HUES64 (cell line): ENCODE measurements around the gene ANKRD44.
A peak's percentile ranks its signal among the peaks of the same experiment; 100 is the strongest.

Experiments used
- H3K27ac ChIP-seq: 2 replicates; pipeline ENCODE4 v1.7.0; 2013; ENCODE audit warnings: low read depth, low read length, inconsistent platforms
- H3K27me3 ChIP-seq: 2 replicates; pipeline ENCODE4 v1.6.1; 2013; ENCODE audit warnings: mild to moderate bottlenecking, low read length; ENCODE audit not compliant: insufficient read depth
- H3K36me3 ChIP-seq: 2 replicates; pipeline ENCODE4 v1.6.1; 2013; ENCODE audit warnings: mild to moderate bottlenecking, low read length; ENCODE audit not compliant: insufficient read depth
- H3K4me1 ChIP-seq: 2 replicates; pipeline ENCODE4 v1.6.1; 2013; ENCODE audit warnings: mild to moderate bottlenecking, low read length, moderate library complexity; ENCODE audit not compliant: insufficient read depth
- H3K4me3 ChIP-seq: 2 replicates; pipeline ENCODE4 v1.5.1; 2013; ENCODE audit warnings: mild to moderate bottlenecking, low read length, moderate library complexity
- H3K9ac ChIP-seq: 2 replicates; pipeline ENCODE4 v1.6.1; 2013; ENCODE audit warnings: mild to moderate bottlenecking, low read depth, low read length
- H3K9me3 ChIP-seq: 2 replicates; pipeline ENCODE4 v1.6.1; 2013; ENCODE audit warnings: low read depth, low read length; ENCODE audit not compliant: insufficient read depth
- WGBS: fragments of 150-250, 120-280 bp; methylation state at CpG from one replicate; pipeline ENCODE4 v1.1.7; 2013; ENCODE audit warnings: missing lambda C conversion rate; 5-methylcytosine and 5-hydroxymethylcytosine counted together

Gene ANKRD44

GRCh38 chr2:196959734-196960338, 350.7 kb downstream of the ANKRD44 start:
- H3K9ac ChIP-seq, result no peak overlapping the region
- H3K4me3 ChIP-seq, result no peak overlapping the region
- H3K36me3 ChIP-seq, result no peaks in the 10 kb centered on the region
- peaks cover 17% of the 10 kb centered on the region for H3K4me1 ChIP-seq
- WGBS, result 95% methylated on average over 3 of the region's 3 CpGs
- H3K27ac ChIP-seq, result no peak overlapping the region
- no peaks in the 10 kb centered on the region for H3K9me3 ChIP-seq
- H3K27me3 ChIP-seq, result no peaks in the 10 kb centered on the region

- Histone ChIP-seq H3K4me1 (peaks cover 22% of the 10 kb centered on the region), H3K36me3 (no peaks in the 10 kb centered on the region), H3K27me3 (no peaks in the 10 kb centered on the region), H3K27ac (no peak overlapping the region), H3K9ac (no peak overlapping the region), H3K9me3 (no peaks in the 10 kb centered on the region), H3K4me3 (no peak overlapping the region)
- WGBS, result 64% methylated on average over 2 of the region's 2 CpGs
These were observed 351.3 kb downstream of the ANKRD44 start for GRCh38 chr2:196959281-196959680.

DNA sequence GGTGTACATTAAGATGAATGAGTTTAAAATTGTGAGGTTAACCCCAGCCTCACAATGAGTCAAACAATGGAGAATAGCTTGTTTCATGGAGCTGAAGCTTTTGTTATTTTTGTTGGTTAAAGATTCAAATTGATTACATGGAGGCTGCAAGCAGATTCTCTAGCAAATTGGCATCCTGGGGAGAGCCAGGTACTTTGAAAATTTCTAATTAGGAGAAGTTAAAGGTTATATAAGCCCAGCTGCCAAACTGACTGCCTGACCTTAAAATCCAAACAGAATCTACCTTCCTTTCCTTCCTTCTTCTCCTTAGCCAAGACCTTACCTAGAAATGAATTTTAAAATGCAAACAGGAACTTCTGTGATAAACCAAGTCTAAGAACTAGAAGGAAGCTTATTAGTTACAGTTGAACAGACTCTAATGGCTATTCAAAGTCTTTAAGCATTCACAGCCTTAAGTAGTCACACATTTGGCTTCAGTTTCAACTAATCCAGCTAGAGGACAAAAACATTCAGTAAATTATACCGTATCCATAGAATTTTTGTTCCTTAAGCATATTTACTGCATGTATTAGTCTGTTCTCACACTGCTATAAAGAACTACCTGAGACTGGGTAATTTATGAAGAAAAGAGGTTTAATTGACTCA, 352.6 kb downstream of the ANKRD44 start:
- Histone ChIP-seq H3K27ac (peak overlapping the region; percentile 37; the same call in 1 of the 2 replicates), H3K4me3 (no peak overlapping the region; the same call in 1 of the 2 replicates), H3K9ac (no peak overlapping the region), H3K27me3 (no peaks in the 10 kb centered on the region), H3K36me3 (no peaks in the 10 kb centered on the region), H3K9me3 (no peaks in the 10 kb centered on the region), H3K4me1 (peaks cover 28% of the 10 kb centered on the region)
- 95% methylated on average over 1 of the region's 1 CpG for WGBS

- Histone ChIP-seq H3K9ac (no peak overlapping the region), H3K9me3 (no peaks in the 10 kb centered on the region), H3K36me3 (no peaks in the 10 kb centered on the region), H3K4me1 (peaks cover 28% of the 10 kb centered on the region), H3K4me3 (no peak overlapping the region), H3K27me3 (no peaks in the 10 kb centered on the region), H3K27ac (peak overlapping the region; percentile 37; the same call in 1 of the 2 replicates)
- 97% methylated on average over 5 of the region's 5 CpGs for WGBS
These were observed 353.1 kb downstream of the ANKRD44 start for GRCh38 chr2:196957442-196957841.

DNA sequence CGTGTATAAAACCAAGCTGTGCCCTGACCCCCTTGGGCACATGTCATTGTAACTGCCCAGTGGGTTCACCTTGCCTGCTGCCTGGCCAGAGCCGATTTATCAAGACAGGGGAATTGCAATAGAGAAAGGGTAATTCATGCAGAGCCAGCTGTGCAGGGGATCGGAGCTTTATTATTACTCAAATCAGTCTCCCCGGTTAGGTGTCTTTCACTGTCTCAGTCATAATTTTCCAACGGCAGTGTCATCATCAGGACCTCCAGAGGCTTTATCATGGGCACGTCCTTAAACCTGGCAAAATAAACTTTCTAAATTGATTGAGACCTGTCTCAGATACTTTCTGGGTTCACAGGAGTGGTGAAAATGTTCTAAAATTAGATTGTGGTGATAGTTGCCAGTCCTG, 354.5 kb downstream of the ANKRD44 start:
- 69% methylated on average over 6 of the region's 6 CpGs for WGBS
- Histone ChIP-seq H3K9me3 (no peaks in the 10 kb centered on the region), H3K27me3 (no peaks in the 10 kb centered on the region), H3K4me1 (peaks cover 28% of the 10 kb centered on the region), H3K4me3 (no peak overlapping the region), H3K9ac (no peak overlapping the region), H3K36me3 (no peaks in the 10 kb centered on the region), H3K27ac (no peak overlapping the region)

DNA sequence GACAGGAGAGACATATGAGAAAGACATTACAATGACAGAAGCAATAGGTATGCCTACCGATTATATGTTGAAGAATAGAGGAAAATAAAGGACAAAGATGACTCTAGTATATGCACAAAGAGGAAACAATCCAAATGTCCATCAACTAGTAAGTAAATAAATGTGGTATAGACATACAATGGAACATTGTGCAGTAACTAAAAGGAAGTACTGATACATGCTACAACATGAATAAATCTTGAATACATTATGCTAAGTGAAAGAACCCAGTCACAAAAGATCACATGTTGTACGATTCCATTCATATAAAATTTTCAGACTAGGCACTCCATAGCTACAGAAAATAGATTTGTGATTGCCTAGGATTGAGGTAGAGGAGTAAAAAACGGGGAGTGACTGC, 355.5 kb downstream of the ANKRD44 start:
- Histone ChIP-seq H3K27ac (no peak overlapping the region), H3K4me1 (peaks cover 28% of the 10 kb centered on the region), H3K9me3 (no peaks in the 10 kb centered on the region), H3K4me3 (no peak overlapping the region), H3K9ac (no peak overlapping the region), H3K36me3 (no peaks in the 10 kb centered on the region), H3K27me3 (no peaks in the 10 kb centered on the region)
- 87% methylated on average over 2 of the region's 3 CpGs for WGBS

DNA sequence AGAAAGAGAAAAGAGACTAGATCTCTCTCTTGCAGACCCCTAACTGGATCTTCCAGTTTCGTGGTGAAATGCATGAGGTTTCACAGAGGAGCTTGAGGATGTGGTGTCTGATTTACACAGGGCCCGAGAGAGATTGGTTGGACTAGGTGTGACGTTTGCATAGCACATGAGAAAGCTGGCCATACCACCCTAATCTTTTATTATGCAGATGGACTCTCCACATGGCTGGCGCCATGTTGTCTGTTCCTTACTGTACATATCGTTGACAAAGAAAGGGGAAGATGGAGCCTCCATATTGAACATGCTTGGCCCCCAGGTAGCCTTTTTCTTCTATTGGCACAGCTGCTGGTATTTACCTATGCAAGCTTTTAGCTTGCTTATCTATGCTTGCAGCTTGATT, 356.6 kb downstream of the ANKRD44 start:
- Histone ChIP-seq H3K27ac (peak overlapping the region; percentile 63; the same call in 1 of the 2 replicates), H3K9me3 (no peaks in the 10 kb centered on the region), H3K27me3 (no peaks in the 10 kb centered on the region), H3K4me3 (no peak overlapping the region), H3K36me3 (no peaks in the 10 kb centered on the region), H3K4me1 (peaks cover 28% of the 10 kb centered on the region), H3K9ac (0 out of 2 replicates have a peak overlapping the region, but pooled peaks have one; percentile 5)
- 83% methylated on average over 5 of the region's 5 CpGs for WGBS

DNA sequence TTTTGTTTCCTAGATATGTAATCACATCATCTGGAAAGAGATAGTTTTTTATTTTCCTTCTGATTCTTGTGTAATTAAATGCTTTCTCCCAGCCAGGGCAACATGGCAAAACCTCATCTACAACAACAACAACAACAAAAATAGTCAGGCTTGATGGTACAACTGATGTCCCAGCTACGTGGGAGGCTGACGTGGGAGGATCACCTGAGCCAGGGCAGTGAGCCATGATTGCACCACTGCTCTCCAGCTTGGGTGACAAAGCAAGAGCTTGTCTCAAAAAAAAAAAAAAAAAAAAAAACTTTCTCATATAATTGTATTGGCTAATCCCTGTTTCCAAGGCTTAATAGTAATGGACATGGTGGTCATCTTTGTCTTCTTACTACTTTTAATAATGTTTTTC, 357.6 kb downstream of the ANKRD44 start:
- Histone ChIP-seq H3K27me3 (no peaks in the 10 kb centered on the region), H3K36me3 (no peaks in the 10 kb centered on the region), H3K4me3 (no peak overlapping the region), H3K9me3 (no peaks in the 10 kb centered on the region), H3K4me1 (peaks cover 24% of the 10 kb centered on the region), H3K27ac (no peak overlapping the region), H3K9ac (no peak overlapping the region)
- WGBS, result 95% methylated on average over 2 of the region's 2 CpGs

DNA sequence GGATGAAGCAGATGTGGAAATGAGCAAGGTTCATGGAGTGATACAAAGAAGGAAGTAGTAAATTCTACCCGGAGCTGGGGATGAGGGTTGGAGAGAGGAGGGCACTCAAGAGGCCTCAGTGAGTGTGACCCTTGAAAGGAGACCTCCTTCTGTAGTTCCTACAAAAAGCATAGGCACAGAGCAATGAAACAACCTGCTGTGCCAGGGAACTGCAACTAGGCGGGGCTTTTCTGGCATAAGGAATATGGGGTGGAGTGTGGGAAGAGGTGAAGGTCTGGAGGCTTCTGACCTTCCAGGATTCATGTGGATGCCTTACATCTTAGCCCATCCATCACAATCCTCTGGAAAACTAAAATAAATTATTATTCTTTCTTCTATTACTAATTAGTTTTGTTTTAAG, 358.6 kb downstream of the ANKRD44 start:
- Histone ChIP-seq H3K4me1 (peaks cover 19% of the 10 kb centered on the region), H3K4me3 (no peak overlapping the region), H3K9me3 (no peaks in the 10 kb centered on the region), H3K27ac (no peak overlapping the region), H3K9ac (no peak overlapping the region), H3K36me3 (no peaks in the 10 kb centered on the region), H3K27me3 (no peaks in the 10 kb centered on the region)
- WGBS, result 76% methylated on average over 2 of the region's 2 CpGs

- Histone ChIP-seq H3K9me3 (no peaks in the 10 kb centered on the region), H3K27me3 (no peaks in the 10 kb centered on the region), H3K9ac (no peak overlapping the region), H3K4me3 (no peak overlapping the region), H3K27ac (no peak overlapping the region), H3K4me1 (peaks cover 10% of the 10 kb centered on the region), H3K36me3 (no peaks in the 10 kb centered on the region)
- 76% methylated on average over 5 of the region's 5 CpGs for WGBS
These were observed 361.5 kb downstream of the ANKRD44 start for GRCh38 chr2:196949116-196949515.

DNA sequence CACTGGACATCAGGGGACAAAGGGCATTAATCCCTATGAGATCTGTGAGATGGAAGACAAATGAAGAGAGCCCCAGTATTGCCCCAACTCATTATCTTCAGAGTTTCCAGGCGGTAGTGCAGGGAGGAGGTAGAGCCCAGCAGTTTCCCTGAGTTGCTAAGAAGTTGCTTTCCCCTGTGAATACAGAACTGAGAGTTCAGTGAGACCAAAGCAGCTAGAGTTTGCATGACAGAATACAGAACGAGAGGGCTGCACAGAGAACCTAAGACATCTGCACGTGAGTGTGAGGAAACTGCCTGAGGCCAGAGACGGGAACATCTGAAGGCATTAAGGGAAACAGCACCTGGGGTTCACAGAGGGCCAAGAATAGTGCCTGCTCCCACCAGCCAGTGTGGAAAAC, 366.0 kb downstream of the ANKRD44 start:
- Histone ChIP-seq H3K9ac (no peak overlapping the region), H3K27ac (no peak overlapping the region), H3K9me3 (no peaks in the 10 kb centered on the region), H3K4me1 (0 out of 2 replicates have a peak, but pooled peaks cover 6% of the 10 kb centered on the region), H3K4me3 (no peak overlapping the region), H3K27me3 (no peaks in the 10 kb centered on the region), H3K36me3 (no peaks in the 10 kb centered on the region)
- WGBS, result 51% methylated on average over 4 of the region's 4 CpGs
